Measurements from ENCODE around the gene LIMA1. TPM values are rescaled to one million over a fixed set of nuclear protein-coding genes. Genes with fewer than 3 reads are reported as not detected.
"Not testable (repeated sequence)": the region's sequence is repeated elsewhere in the genome, so short reads cannot be mapped to it uniquely, and the experiment has no call there.

Gene LIMA1
- polyA plus RNA-seq, 2 donors = 21.7 to 26.9 TPM

DNA sequence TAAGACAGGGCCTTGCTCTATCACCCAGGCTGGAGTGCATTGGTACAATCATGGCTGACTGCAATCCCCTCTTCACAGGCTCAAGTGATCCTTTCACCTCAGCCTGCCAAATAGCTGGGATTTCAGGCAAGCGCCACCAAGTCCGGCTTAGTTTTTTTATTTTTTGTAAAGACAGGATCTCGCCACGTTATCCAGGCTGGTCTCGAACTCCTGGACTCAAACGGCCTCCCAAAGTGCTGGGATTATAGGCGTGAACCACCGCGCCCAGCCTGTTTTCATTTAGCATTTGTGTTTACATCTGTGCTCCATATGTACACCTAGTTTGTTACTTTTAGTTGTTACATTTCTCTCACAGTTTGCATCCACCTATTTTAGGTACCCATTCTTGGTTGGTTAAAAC lies 32.5 kb upstream of the LIMA1 start:
- Histone ChIP-seq H3K27ac (ENCODE audit: low read depth in 2 of 2, low read length in 1 of 2) (no peak overlapping the region), H3K4me1 (ENCODE audit: control insufficient read depth in 2 of 2, insufficient read depth in 2 of 2, low read length in 1 of 2) (no peaks in the 10 kb centered on the region), H3K27me3 (ENCODE audit: control insufficient read depth in 1 of 2, insufficient read depth in 2 of 2, low read length in 2 of 2) (no peaks in the 10 kb centered on the region), H3K4me3 (ENCODE audit: low read depth in 1 of 2, low read length in 2 of 2) (no peak overlapping the region), H3K36me3 (ENCODE audit: control insufficient read depth in 2 of 2, insufficient read depth in 2 of 2, low read length in 1 of 2) (no peaks in the 10 kb centered on the region), H3K9me3 (ENCODE audit: control insufficient read depth in 2 of 2, insufficient read depth in 1 of 2, low read depth in 1 of 2, low read length in 1 of 2) (no peaks in the 10 kb centered on the region)
- 92 to 94% methylated on average over 9 of the region's 9 CpGs for WGBS, 2 donors

- no peak overlapping the region for H3K4me3 ChIP-seq (ENCODE audit: low read depth in 1 of 2, low read length in 2 of 2)
- no peaks in the 10 kb centered on the region for H3K4me1 ChIP-seq (ENCODE audit: control insufficient read depth in 2 of 2, insufficient read depth in 2 of 2, low read length in 1 of 2)
- H3K27me3 ChIP-seq (ENCODE audit: control insufficient read depth in 1 of 2, insufficient read depth in 2 of 2, low read length in 2 of 2) = no peaks in the 10 kb centered on the region
- H3K9me3 ChIP-seq (ENCODE audit: control insufficient read depth in 2 of 2, insufficient read depth in 1 of 2, low read depth in 1 of 2, low read length in 1 of 2) = no peaks in the 10 kb centered on the region
- no peaks in the 10 kb centered on the region for H3K36me3 ChIP-seq (ENCODE audit: control insufficient read depth in 2 of 2, insufficient read depth in 2 of 2, low read length in 1 of 2)
- WGBS, 2 donors = 71 to 73% methylated on average over 6 to 7 of the region's 7 CpGs
- H3K27ac ChIP-seq (ENCODE audit: low read depth in 2 of 2, low read length in 1 of 2) = no peak overlapping the region
Observed at GRCh38 chr12:50314636-50315312, 31.5 kb upstream of the LIMA1 start.

- not testable (repeated sequence) for H3K36me3 ChIP-seq (ENCODE audit: control insufficient read depth in 2 of 2, insufficient read depth in 2 of 2, low read length in 1 of 2); H3K27me3 ChIP-seq (ENCODE audit: control insufficient read depth in 1 of 2, insufficient read depth in 2 of 2, low read length in 2 of 2); H3K4me3 ChIP-seq (ENCODE audit: low read depth in 1 of 2, low read length in 2 of 2); H3K9me3 ChIP-seq (ENCODE audit: control insufficient read depth in 2 of 2, insufficient read depth in 1 of 2, low read depth in 1 of 2, low read length in 1 of 2); H3K4me1 ChIP-seq (ENCODE audit: control insufficient read depth in 2 of 2, insufficient read depth in 2 of 2, low read length in 1 of 2); H3K27ac ChIP-seq (ENCODE audit: low read depth in 2 of 2, low read length in 1 of 2)
- WGBS, 2 donors = 95 to 96% methylated on average over 8 of the region's 8 CpGs
Observed at GRCh38 chr12:50313971-50314370, 30.7 kb upstream of the LIMA1 start.

DNA sequence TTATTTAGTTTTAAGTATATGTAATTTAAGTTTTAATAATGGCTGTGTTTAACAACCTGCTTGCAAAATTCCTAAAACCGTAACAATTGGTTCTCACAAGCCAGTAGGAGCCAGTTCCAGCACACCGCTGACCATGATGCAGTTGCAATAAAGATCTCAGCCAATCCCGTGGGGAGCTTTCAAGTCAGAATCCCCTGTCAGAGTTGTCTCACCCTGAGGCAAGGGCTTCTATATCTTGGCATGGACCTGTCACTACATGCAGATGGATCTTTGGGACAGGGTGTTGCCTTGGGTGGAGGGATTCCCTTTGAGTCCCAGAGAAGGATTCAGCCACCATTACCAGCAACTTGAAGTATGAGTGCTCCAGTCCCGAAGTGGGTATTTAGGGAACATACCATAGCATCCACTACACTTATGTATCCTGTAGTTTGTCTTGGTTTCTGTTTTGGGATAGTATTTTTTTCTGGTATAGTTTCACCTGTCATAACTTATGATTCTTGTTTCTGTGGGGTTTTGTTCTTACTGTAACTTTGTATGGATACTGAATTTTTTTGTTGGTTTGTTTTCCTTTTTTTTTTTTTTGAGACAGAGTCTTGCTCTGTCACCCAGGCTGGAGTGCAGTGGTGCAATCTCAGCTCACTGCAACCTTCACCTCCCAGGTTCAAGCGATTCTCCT lies 30.1 kb upstream of the LIMA1 start:
- Histone ChIP-seq H3K9me3 (ENCODE audit: control insufficient read depth in 2 of 2, insufficient read depth in 1 of 2, low read depth in 1 of 2, low read length in 1 of 2) (no peaks in the 10 kb centered on the region), H3K36me3 (ENCODE audit: control insufficient read depth in 2 of 2, insufficient read depth in 2 of 2, low read length in 1 of 2) (no peaks in the 10 kb centered on the region), H3K4me1 (ENCODE audit: control insufficient read depth in 2 of 2, insufficient read depth in 2 of 2, low read length in 1 of 2) (no peaks in the 10 kb centered on the region), H3K4me3 (ENCODE audit: low read depth in 1 of 2, low read length in 2 of 2) (no peak overlapping the region), H3K27ac (ENCODE audit: low read depth in 2 of 2, low read length in 1 of 2) (peak overlapping the region in 1 of 2 donors; percentile 8), H3K27me3 (ENCODE audit: control insufficient read depth in 1 of 2, insufficient read depth in 2 of 2, low read length in 2 of 2) (no peaks in the 10 kb centered on the region)
- 64 to 78% methylated on average over 5 of the region's 5 CpGs for WGBS, 2 donors

GRCh38 chr12:50311858-50312609 lies 28.7 kb upstream of the LIMA1 start:
- not testable (repeated sequence) for H3K9me3 ChIP-seq (ENCODE audit: control insufficient read depth in 2 of 2, insufficient read depth in 1 of 2, low read depth in 1 of 2, low read length in 1 of 2); H3K4me1 ChIP-seq (ENCODE audit: control insufficient read depth in 2 of 2, insufficient read depth in 2 of 2, low read length in 1 of 2); H3K27me3 ChIP-seq (ENCODE audit: control insufficient read depth in 1 of 2, insufficient read depth in 2 of 2, low read length in 2 of 2); H3K27ac ChIP-seq (ENCODE audit: low read depth in 2 of 2, low read length in 1 of 2); H3K4me3 ChIP-seq (ENCODE audit: low read depth in 1 of 2, low read length in 2 of 2); H3K36me3 ChIP-seq (ENCODE audit: control insufficient read depth in 2 of 2, insufficient read depth in 2 of 2, low read length in 1 of 2)
- WGBS, 2 donors = 52 to 54% methylated on average over 11 of the region's 11 CpGs

DNA sequence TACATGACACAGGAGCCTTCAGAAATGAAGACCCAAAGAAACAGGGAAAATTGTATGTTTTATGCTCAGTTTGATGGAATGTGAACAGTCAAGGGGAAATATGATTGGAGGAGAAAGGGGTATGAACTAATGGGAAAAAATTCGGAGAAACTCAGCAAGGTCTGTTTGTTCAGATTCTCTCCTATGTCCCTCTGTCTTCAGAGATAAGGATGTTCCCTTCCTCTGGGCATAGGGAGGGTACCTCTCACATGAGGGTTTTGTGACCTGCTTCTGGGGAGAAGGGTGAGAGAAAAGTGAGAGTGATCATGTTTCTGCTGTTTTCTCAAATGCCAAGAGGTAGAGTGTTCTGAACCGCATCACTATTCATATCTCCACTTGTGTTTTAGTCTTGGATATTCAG lies 26.6 kb upstream of the LIMA1 start:
- Histone ChIP-seq H3K9me3 (ENCODE audit: control insufficient read depth in 2 of 2, insufficient read depth in 1 of 2, low read depth in 1 of 2, low read length in 1 of 2) (no peaks in the 10 kb centered on the region), H3K36me3 (ENCODE audit: control insufficient read depth in 2 of 2, insufficient read depth in 2 of 2, low read length in 1 of 2) (no peaks in the 10 kb centered on the region), H3K27ac (ENCODE audit: low read depth in 2 of 2, low read length in 1 of 2) (no peak overlapping the region), H3K27me3 (ENCODE audit: control insufficient read depth in 1 of 2, insufficient read depth in 2 of 2, low read length in 2 of 2) (no peaks in the 10 kb centered on the region), H3K4me3 (ENCODE audit: low read depth in 1 of 2, low read length in 2 of 2) (no peak overlapping the region), H3K4me1 (ENCODE audit: control insufficient read depth in 2 of 2, insufficient read depth in 2 of 2, low read length in 1 of 2) (no peaks in the 10 kb centered on the region)
- WGBS, 2 donors = 58 to 72% methylated on average over 2 of the region's 2 CpGs

DNA sequence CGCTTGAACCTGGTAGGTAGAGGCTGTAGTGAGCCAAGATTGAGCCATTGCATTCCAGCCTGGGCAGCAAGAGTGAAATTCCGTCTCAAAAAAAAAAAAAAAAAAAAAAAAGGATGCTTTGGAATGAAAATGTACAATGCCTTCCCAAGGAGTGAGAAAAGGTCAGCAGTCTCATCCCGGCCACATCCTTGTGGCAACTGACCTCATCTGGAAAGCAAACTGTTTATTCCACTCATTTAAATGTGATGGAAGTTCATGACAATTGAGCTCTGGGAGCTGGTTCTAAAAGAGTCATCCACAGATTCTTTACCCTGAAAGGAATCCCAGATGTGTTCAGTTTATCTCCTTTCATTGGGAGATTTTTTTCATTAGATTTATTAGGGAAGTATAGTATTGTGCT lies 19.4 kb upstream of the LIMA1 start:
- H3K36me3 ChIP-seq (ENCODE audit: control insufficient read depth in 2 of 2, insufficient read depth in 2 of 2, low read length in 1 of 2) = no peaks in the 10 kb centered on the region
- H3K4me1 ChIP-seq (ENCODE audit: control insufficient read depth in 2 of 2, insufficient read depth in 2 of 2, low read length in 1 of 2) = peaks cover 0 to 2% of the 10 kb centered on the region in 2 donors
- no peak overlapping the region for H3K4me3 ChIP-seq (ENCODE audit: low read depth in 1 of 2, low read length in 2 of 2)
- WGBS, 2 donors = 76 to 80% methylated on average over 3 of the region's 3 CpGs
- H3K27me3 ChIP-seq (ENCODE audit: control insufficient read depth in 1 of 2, insufficient read depth in 2 of 2, low read length in 2 of 2) = no peaks in the 10 kb centered on the region
- H3K9me3 ChIP-seq (ENCODE audit: control insufficient read depth in 2 of 2, insufficient read depth in 1 of 2, low read depth in 1 of 2, low read length in 1 of 2) = no peaks in the 10 kb centered on the region
- no peak overlapping the region for H3K27ac ChIP-seq (ENCODE audit: low read depth in 2 of 2, low read length in 1 of 2)

GRCh38 chr12:50297996-50298395 lies 14.7 kb upstream of the LIMA1 start:
- Histone ChIP-seq H3K9me3 (ENCODE audit: control insufficient read depth in 2 of 2, insufficient read depth in 1 of 2, low read depth in 1 of 2, low read length in 1 of 2) (no peaks in the 10 kb centered on the region), H3K4me3 (ENCODE audit: low read depth in 1 of 2, low read length in 2 of 2) (no peak overlapping the region), H3K36me3 (ENCODE audit: control insufficient read depth in 2 of 2, insufficient read depth in 2 of 2, low read length in 1 of 2) (no peaks in the 10 kb centered on the region), H3K4me1 (ENCODE audit: control insufficient read depth in 2 of 2, insufficient read depth in 2 of 2, low read length in 1 of 2) (peaks cover 0 to under 1% of the 10 kb centered on the region in 2 donors), H3K27me3 (ENCODE audit: control insufficient read depth in 1 of 2, insufficient read depth in 2 of 2, low read length in 2 of 2) (no peaks in the 10 kb centered on the region), H3K27ac (ENCODE audit: low read depth in 2 of 2, low read length in 1 of 2) (no peak overlapping the region)
- WGBS, 2 donors = 45 to 77% methylated on average over 1 of the region's 1 CpG

- 30 to 48% methylated on average over 3 of the region's 3 CpGs for WGBS, 2 donors
- Histone ChIP-seq H3K4me1 (ENCODE audit: control insufficient read depth in 2 of 2, insufficient read depth in 2 of 2, low read length in 1 of 2) (no peaks in the 10 kb centered on the region), H3K36me3 (ENCODE audit: control insufficient read depth in 2 of 2, insufficient read depth in 2 of 2, low read length in 1 of 2) (no peaks in the 10 kb centered on the region), H3K4me3 (ENCODE audit: low read depth in 1 of 2, low read length in 2 of 2) (no peak overlapping the region), H3K9me3 (ENCODE audit: control insufficient read depth in 2 of 2, insufficient read depth in 1 of 2, low read depth in 1 of 2, low read length in 1 of 2) (no peaks in the 10 kb centered on the region), H3K27ac (ENCODE audit: low read depth in 2 of 2, low read length in 1 of 2) (no peak overlapping the region), H3K27me3 (ENCODE audit: control insufficient read depth in 1 of 2, insufficient read depth in 2 of 2, low read length in 2 of 2) (no peaks in the 10 kb centered on the region)
Observed at GRCh38 chr12:50297027-50297426, 13.7 kb upstream of the LIMA1 start.
